Activated CD4-positive, CD25-positive, alpha-beta regulatory T cell treated with anti-CD3 and anti-CD28 coated beads, Interleukin-2, amount 50 U/mL, for 24 hours (primary cell): Measurements from ENCODE around the gene MOBP.
"Not testable (repeated sequence)": the region's sequence is repeated elsewhere in the genome, so short reads cannot be mapped to it uniquely, and the experiment has no call there.

Source experiments
- ATAC-seq, 2 donors: fragments of 150-1000 bp; cut with Tn5 transposase; one replicate each; pipeline ENCODE4 v1.10.0; 2021; ENCODE audit warnings: mild to moderate bottlenecking in 1 of 2, moderate library complexity in 1 of 2

Gene MOBP

GRCh38 chr3:39453134-39453533, 14.3 kb upstream of the MOBP start:
- ATAC-seq: no peak

GRCh38 chr3:39453872-39454271, 13.6 kb upstream of the MOBP start:
- ATAC-seq: not testable (repeated sequence)

- no peak for ATAC-seq
Measured at GRCh38 chr3:39454591-39455217, 12.8 kb upstream of the MOBP start.

DNA sequence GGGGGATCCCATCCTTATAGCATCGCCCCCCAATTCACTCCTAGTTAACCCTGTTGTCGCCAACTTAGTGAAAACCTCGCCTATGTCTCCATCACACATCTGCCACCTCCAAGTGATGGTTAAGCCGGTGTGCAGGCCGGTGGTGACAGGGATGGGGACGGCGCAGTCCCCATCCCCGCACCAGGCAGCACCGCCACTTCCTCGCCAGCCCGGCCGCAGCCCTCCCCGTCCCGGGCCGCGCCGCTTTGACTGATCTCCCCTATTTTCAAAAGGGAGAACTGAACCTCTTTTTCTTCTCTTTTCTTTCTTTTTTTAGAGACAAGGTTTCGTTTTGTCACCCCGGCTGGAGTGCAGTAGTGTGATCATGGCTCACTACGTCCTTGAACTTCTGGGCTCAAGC, 11.3 kb upstream of the MOBP start:
- ATAC-seq: no peak

GRCh38 chr3:39457361-39457760, 10.1 kb upstream of the MOBP start:
- ATAC-seq: no peak

DNA sequence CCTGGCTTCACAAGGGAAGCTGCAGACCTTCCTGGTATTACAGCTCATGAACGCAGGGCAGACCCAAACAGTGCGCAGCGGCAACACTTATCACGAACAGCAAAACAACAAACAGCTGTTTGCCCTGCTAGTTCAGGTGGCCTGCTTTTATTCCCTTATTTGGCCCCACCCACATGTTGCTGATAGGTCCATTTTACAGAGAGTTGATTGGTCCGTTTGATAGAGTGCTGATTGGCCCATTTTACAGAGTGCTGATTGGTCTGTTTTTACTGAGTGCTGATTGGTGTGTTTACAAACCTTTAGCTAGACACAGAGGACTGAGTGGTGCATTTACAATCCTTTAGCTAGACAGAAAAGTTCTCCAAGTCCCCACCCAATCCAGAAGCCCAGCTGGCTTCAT, 8.9 kb upstream of the MOBP start:
- ATAC-seq: not testable (repeated sequence)

- no peak for ATAC-seq
Measured at GRCh38 chr3:39460677-39461076, 6.8 kb upstream of the MOBP start.

- ATAC-seq: no peak
Measured at GRCh38 chr3:39463269-39463668, 4.2 kb upstream of the MOBP start.

GRCh38 chr3:39466988-39467387, 492 bp upstream of the MOBP start:
- ATAC-seq: no peak

DNA sequence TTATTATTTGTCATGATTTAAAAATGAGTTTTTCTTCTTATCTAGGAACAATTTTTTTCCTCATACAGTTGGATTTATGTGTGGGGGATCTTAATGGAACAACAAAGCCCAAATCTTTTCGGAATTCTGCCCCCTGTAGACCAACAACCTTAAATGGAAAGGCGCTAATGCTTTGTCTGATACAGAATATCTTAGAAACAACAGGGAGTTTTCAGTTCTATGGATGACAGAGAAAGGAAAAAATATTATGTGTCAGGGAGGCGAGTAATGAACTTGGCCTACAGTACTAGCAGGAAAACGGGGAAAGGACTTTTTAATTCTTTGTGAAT, 592 bp downstream of the MOBP start:
- no peak for ATAC-seq

- ATAC-seq: no peak
Measured at GRCh38 chr3:39469258-39469657, 1.8 kb downstream of the MOBP start.

GRCh38 chr3:39469945-39470344, 2.5 kb downstream of the MOBP start:
- ATAC-seq: no peak

DNA sequence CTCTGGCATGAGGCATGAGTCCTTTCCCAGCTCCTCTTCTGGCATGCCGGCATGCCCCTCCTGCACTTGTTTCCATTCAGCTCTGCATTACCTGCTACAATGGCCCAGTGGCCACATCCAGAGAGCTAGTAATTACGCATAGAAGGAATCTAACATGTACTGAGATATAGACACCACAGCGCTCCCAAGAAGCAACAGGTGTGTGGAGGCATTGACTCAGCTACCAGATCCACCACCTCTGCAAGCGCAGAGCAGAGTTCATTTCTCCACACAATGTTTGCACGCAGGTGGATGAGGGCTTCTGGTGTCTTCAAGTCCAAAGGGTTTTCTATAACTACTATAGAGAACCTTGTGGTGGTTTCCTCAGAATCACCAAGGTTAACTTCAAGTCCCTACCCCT, 4.2 kb downstream of the MOBP start:
- no peak for ATAC-seq

DNA sequence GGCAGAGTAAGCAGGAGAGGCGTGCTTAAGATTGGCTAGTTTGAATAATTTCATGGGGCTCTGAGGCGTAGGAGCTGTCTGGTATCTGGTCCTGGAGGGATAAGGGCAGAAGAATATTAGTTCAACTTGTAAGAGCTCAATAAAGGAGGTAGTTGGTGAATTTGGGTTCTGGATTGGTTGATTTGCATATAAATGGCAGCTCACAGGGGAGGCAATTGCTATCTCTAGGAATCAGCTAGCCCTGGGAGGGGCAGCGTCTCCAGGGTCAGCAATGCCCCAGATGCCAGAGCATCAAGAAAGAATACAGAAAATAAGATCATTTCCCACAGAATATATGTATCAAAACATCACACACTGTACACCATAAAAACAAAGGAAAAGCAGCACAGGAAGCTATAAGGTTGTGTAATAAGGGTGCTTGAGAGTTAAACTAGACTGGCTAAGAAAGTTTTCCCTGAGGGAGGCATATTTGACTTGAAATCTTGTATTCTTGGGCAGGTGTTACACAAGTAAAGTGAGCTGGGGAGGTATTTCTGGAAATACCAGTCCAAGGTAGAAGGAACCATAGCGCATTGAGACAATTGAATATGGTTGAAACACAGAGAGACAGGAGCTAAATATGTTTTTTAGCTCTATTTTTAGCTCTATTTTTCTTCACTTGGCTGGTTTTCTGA, 6.1 kb downstream of the MOBP start:
- no peak for ATAC-seq

GRCh38 chr3:39474126-39474515, 6.6 kb downstream of the MOBP start:
- ATAC-seq: no peak

DNA sequence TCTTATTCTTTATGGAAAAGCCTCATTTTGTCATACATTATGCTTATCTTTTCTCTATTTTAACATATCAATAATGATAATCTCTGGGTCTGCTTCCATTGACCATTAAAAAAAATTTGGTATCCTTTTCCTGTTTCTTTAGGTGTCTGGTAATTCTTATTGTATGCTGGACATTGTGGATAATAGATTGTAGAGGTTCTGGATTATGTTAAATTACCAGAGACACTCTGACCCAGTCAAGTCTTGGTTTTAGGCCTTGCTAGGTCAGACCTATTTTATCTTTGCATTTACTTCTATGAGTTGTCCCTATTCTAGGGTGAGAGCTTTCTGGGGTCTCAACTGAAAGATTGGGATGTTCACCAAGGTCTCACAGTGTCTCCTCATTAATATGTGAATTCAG, 9.3 kb downstream of the MOBP start:
- ATAC-seq: no peak

DNA sequence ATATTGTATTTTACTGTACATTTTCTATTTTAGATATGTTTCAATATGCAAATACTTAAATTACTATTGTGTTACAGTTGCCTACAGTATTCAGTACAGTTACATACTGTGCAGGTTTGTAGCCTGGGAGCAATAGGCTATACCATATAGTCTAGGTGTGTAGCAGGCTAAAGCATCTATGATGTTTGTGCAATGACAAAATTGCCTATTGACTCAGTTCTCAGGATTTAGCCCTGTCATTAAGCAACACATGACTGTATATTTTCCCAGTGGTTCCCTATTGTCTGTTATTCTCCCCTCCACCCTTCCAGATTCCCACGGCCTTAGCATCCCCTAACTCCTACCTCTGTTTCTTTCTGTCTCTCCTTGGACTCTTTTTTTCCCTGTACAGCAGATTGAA, 10.7 kb downstream of the MOBP start:
- no peak for ATAC-seq

DNA sequence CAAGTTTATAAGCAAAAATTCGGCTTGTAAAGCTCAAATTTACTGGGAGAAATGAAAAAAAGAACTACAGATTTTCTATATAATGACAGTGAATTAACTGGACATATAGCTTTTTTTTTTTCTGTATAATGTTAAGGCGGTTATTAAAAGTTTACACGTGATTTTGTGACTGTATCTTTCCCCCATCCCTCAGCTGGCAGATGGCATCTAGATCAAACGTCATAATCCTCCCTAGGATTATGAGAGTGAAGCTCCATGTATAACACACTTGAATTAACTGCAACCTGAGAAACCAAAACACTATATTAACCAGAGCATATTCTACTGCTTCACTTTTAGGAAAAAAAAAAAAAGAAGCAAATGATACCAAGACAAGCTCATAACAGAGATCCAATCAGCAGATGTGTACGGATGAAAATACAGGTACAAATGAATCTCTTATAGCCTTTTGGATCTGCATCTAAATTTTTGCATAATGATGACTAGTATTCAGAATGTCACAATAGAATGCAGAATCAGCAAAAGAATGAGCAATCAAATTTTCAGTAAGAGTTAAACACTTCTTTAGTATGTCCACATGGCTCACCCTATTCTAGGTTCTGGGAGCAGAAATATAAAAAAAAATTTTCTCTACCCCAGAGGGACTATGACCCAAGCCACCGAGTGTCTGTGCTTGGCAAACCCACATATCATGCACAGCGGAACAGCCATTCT, 12.4 kb downstream of the MOBP start:
- no peak for ATAC-seq

DNA sequence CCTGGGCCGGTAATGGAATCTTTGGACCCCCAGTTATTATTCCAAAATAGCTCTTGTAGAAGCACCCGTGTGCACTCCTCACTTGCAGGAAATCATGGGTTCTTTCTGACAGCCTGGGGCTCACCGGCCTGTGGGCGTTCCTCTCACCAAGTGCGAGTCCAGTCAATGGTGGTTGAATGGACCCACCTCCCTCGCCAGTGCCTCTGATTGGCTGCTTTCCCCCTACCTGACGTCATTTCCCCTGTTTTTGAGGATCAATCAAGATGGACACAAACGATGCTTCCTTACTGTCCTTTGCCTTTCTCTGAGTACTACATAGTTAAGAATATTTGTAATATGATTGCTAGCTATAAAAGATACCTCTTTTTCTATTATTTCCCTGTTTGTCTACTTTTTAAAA, 18.1 kb downstream of the MOBP start:
- ATAC-seq: no peak

DNA sequence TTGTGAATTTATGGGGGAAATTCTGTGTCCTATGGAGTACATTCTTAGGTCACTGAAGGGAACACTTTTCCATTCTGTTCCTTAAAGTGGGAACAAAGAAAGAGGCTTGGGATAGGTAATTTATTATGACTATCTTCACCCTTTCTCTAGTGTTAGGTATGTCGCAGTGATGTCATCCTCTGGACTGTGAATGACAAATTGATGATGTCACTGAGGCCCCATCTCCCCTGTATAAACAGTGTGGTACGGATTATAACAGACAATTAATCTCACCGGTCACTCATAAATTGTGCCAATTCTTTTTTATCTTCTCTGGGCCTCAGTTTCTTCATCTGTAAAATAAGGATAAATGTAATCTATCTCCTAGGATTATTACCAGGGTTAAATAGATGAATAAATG, 23.5 kb downstream of the MOBP start:
- no peak for ATAC-seq

DNA sequence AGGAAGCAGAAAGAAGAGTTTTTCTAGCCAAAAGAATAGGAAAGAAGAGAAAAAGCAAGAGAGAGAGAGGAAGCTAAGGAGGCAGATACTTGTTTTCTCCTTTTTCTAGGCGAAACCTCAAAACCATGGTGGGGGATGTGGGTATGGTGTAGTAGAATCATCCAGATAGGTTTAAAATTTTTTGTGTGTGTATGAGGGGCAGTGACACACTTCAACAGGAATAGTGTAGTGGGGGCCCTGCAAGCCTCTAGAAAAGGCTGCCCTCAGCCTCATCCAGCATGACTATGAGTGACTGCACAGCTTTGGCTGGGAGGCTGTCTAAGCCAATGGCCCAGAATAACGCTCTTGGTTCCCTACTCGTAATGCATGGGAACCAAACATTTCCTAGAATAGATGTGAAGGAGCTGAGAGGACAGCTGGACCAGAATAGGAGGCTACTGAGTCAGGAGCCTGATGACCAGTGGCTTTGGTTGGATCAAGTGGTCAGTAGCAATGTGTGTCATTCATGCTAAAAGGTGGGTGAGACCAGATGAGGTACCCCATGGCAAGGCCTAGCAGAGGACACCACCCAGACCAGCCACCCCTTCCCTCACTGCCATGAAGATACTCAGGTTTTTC, 24.4 kb downstream of the MOBP start:
- ATAC-seq: no peak

DNA sequence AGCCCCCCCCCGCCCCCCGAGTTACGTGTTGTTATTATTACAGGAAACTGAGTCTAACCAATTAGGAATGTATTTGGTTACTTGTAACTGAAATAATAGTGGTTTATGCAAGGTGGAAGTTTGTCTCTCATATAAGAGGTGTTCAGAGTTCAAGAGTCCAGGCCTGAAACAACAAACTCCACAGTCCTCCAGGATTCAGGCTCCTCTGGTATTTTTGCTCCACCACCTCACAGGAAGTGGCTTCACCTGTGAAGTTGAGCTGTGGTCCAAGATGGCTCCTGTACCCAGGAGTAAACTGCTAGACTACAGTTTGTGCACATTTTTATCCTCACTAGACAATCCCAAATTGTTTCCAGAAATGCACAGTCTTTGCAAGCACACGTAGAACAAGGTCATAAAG, 27.3 kb downstream of the MOBP start:
- no peak for ATAC-seq

GRCh38 chr3:39497753-39498152, 30.3 kb downstream of the MOBP start:
- ATAC-seq: no peak

GRCh38 chr3:39499651-39500273, 32.3 kb downstream of the MOBP start:
- no peak for ATAC-seq
